Measurements from ENCODE around the gene DYNC1LI1. TPM values are rescaled to one million over a fixed set of nuclear protein-coding genes. Genes with fewer than 3 reads are reported as not detected.
A peak's percentile ranks its signal among the peaks of the same experiment; 100 is the strongest.

Gene DYNC1LI1
- total and polyA plus RNA-seq, 2 donors (not counting 1 experiment from before 2014, with no cell fraction given): 15.0 to 38.8 TPM

DNA sequence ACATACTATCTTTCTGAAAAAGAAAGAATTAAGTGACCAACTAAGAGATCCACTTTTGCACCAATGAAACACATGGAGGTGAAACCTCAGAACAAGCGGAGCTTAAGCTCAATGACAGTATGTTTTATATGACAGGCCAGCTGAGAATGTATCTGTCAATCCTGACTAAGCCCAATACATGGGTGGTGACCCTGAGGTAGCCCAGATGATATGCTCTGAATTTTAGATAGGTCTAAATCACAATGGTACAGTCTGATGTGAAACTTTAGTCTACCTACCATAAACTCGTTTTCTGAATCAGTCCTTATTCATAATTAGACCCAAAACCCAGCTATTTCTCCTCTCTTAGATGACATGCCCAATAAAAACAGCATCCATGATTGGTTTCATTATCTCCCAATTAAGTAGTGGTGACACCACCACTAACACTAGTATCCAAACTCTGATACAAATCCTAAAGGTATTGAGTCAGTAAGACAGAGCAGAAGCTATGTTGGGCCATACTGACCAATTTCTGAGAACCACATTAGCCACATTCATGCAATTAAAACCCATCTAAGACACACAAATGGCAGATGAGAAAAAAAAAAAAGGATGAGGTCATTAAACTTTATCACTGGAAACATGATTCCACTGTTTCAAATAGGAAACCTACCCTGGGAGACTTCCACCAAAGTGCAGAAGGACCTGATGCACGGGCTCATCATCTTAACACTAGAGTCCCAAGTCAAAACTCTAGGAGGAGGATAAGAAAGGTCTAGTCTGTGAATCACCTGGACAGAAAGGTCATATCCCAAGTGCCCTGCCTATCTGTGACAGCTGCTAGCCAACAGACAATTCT, 88.6 kb downstream of the DYNC1LI1 start:
- ATAC-seq (ENCODE audit: low read depth) (no peak), DNase-seq (no peak)
- peak overlapping the region in 1 of 2 donors; percentile 32 for H3K27ac ChIP-seq (ENCODE audit: low read length in 2 of 2)
- Mint-ChIP-seq H3K9me3 (ENCODE audit: insufficient read depth) (no peaks in the 10 kb centered on the region), H3K27ac (peak overlapping the region; percentile 12), H3K4me1 (peaks cover 43% of the 10 kb centered on the region), H3K27me3 (no peaks in the 10 kb centered on the region), H3K4me3 (no peak overlapping the region)
- no CpG with 5 or more reads among the region's 3 CpGs for WGBS (ENCODE audit: insufficient coverage)
- H2AFZ ChIP-seq (ENCODE audit: insufficient read depth, low read depth, low read length, poor library complexity, severe bottlenecking): no peak overlapping the region
- H3K36me3 ChIP-seq (replicated peaks in 1 of 2; ENCODE audit: control extremely low read depth in 1 of 2, control insufficient read depth in 1 of 2, extremely low read depth in 1 of 2, insufficient read depth in 2 of 2, low read length in 1 of 2): peaks cover 14 to 34% of the 10 kb centered on the region in 2 experiments
- no peak overlapping the region for H3K9ac ChIP-seq (ENCODE audit: low read length)
- no peaks in the 10 kb centered on the region for H3K27me3 ChIP-seq (replicated peaks in 1 of 4; ENCODE audit: control extremely low read depth in 1 of 4, control insufficient read depth in 3 of 4, insufficient read depth in 4 of 4, low read length in 3 of 4)
- intact Hi-C loops (cut with micrococcal nuclease): no loop called here
- peaks cover 43% of the 10 kb centered on the region for H3K79me2 ChIP-seq (ENCODE audit: control insufficient read depth, insufficient read depth, low read length)
- peaks cover 24% of the 10 kb centered on the region in 2 donors for H3K4me1 ChIP-seq (ENCODE audit: control insufficient read depth in 2 of 2, insufficient read depth in 2 of 2, low read length in 2 of 2)
- no peak overlapping the region for H3K4me3 ChIP-seq (ENCODE audit: control extremely low read depth in 1 of 5, extremely low read depth in 1 of 5, insufficient read depth in 1 of 5, low read depth in 2 of 5, low read length in 4 of 5)
- H3K9me3 ChIP-seq (ENCODE audit: control extremely low read depth in 1 of 3, control insufficient read depth in 2 of 3, insufficient read depth in 1 of 3, low read length in 2 of 3): peaks cover 0 to 4% (median 0%) of the 10 kb centered on the region in 3 donors
- H3K4me2 ChIP-seq (replicated peaks; ENCODE audit: low read depth, low read length, poor library complexity, severe bottlenecking): no peak overlapping the region
- ChIA-PET POLR2A (no interaction called here), CTCF (interaction anchor here (0.8 to 6.7 kb wide), 3 partner anchors 13 to 85 kb away, joined by 3 to 62 read pairs (median 4); no protein-coding TSS in a partner anchor)
- TF ChIP-seq EZH2 (IDR thresholded peaks at IDR 0.05; ENCODE audit: borderline replicate concordance, insufficient read depth, low read depth, low read length, poor library complexity, severe bottlenecking): no peak
- TF ChIP-seq, protein P1, sequence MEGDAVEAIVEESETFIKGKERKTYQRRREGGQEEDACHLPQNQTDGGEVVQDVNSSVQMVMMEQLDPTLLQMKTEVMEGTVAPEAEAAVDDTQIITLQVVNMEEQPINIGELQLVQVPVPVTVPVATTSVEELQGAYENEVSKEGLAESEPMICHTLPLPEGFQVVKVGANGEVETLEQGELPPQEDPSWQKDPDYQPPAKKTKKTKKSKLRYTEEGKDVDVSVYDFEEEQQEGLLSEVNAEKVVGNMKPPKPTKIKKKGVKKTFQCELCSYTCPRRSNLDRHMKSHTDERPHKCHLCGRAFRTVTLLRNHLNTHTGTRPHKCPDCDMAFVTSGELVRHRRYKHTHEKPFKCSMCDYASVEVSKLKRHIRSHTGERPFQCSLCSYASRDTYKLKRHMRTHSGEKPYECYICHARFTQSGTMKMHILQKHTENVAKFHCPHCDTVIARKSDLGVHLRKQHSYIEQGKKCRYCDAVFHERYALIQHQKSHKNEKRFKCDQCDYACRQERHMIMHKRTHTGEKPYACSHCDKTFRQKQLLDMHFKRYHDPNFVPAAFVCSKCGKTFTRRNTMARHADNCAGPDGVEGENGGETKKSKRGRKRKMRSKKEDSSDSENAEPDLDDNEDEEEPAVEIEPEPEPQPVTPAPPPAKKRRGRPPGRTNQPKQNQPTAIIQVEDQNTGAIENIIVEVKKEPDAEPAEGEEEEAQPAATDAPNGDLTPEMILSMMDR (IDR thresholded peaks at IDR 0.05): no peak
- no peaks in the 10 kb centered on the region for H4K20me1 ChIP-seq (ENCODE audit: control insufficient read depth, insufficient read depth, low read length, poor library complexity, severe bottlenecking)

DNA sequence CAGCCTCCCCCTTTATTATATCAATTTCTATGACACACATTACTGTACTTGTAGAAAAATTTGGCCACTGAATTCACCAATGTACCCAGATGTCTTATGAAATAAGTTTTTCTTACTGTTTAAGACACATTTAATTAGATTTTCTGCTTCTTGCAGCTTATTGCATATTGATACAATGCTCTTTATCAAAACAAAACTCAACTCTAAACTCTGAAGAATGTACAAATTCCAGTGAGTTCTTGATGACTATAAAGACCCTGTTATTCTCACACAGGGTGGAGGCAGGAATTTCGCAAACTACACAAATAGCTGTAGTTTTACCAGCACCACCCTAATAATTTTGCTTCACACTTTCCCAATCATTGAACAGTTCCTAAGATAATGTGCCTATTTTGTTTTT, 90.1 kb downstream of the DYNC1LI1 start:
- Histone ChIP-seq H3K79me2 (ENCODE audit: control insufficient read depth, insufficient read depth, low read length) (peaks cover 57% of the 10 kb centered on the region), H2AFZ (ENCODE audit: insufficient read depth, low read depth, low read length, poor library complexity, severe bottlenecking) (no peak overlapping the region), H4K20me1 (ENCODE audit: control insufficient read depth, insufficient read depth, low read length, poor library complexity, severe bottlenecking) (peaks cover 4% of the 10 kb centered on the region), H3K9me3 (ENCODE audit: control extremely low read depth in 1 of 3, control insufficient read depth in 2 of 3, insufficient read depth in 1 of 3, low read length in 2 of 3) (peaks cover 0 to 4% (median 0%) of the 10 kb centered on the region in 3 donors), H3K27me3 (replicated peaks in 1 of 4; ENCODE audit: control extremely low read depth in 1 of 4, control insufficient read depth in 3 of 4, insufficient read depth in 4 of 4, low read length in 3 of 4) (no peaks in the 10 kb centered on the region), H3K27ac (ENCODE audit: low read length in 2 of 2) (peak overlapping the region in 1 of 2 donors; percentile 29), H3K36me3 (replicated peaks in 1 of 2; ENCODE audit: control extremely low read depth in 1 of 2, control insufficient read depth in 1 of 2, extremely low read depth in 1 of 2, insufficient read depth in 2 of 2, low read length in 1 of 2) (peaks cover 12 to 24% of the 10 kb centered on the region in 2 experiments), H3K4me2 (replicated peaks; ENCODE audit: low read depth, low read length, poor library complexity, severe bottlenecking) (no peak overlapping the region), H3K9ac (ENCODE audit: low read length) (no peak overlapping the region), H3K4me3 (ENCODE audit: control extremely low read depth in 1 of 5, extremely low read depth in 1 of 5, insufficient read depth in 1 of 5, low read depth in 2 of 5, low read length in 4 of 5) (no peak overlapping the region), H3K4me1 (ENCODE audit: control insufficient read depth in 2 of 2, insufficient read depth in 2 of 2, low read length in 2 of 2) (peaks cover 28 to 32% of the 10 kb centered on the region in 2 donors)
- H3K27ac Mint-ChIP-seq: no peak overlapping the region
- H3K4me3 Mint-ChIP-seq: no peak overlapping the region
- TF ChIP-seq, protein P1 (IDR thresholded peaks at IDR 0.05): no peak
- DNase-seq (no peak), ATAC-seq (ENCODE audit: low read depth) (no peak)
- peaks cover 45% of the 10 kb centered on the region for H3K4me1 Mint-ChIP-seq
- H3K27me3 Mint-ChIP-seq: no peaks in the 10 kb centered on the region
- CTCF ChIA-PET: interaction anchor here (1.2 to 6.7 kb wide), 2 partner anchors 11 to 20 kb away, joined by 4 to 62 read pairs; no protein-coding TSS in a partner anchor
- intact Hi-C loops (cut with micrococcal nuclease): no loop called here
- no peaks in the 10 kb centered on the region for H3K9me3 Mint-ChIP-seq (ENCODE audit: insufficient read depth)
- WGBS (ENCODE audit: insufficient coverage): no CpG with 5 or more reads among the region's 1 CpG
- POLR2A ChIA-PET: no interaction called here

Measured in B cell (primary cell).